ENCODE data around the gene TRPV6. TPM values are rescaled to one million over a fixed set of nuclear protein-coding genes. Genes with fewer than 3 reads are reported as not detected.

The TRPV6 gene
- total RNA-seq, 1 experiment from 2014 or later: 1.7 TPM

- Histone ChIP-seq H3K36me3 (ENCODE audit: control insufficient read depth in 1 of 2, insufficient read depth in 2 of 2, low read length in 2 of 2) (no peaks in the 10 kb centered on the region), H3K4me2 (ENCODE audit: low read length) (no peak overlapping the region), H3K9me2 (ENCODE audit: insufficient read depth) (no peaks in the 10 kb centered on the region), H3K9me3 (ENCODE audit: control insufficient read depth in 1 of 2, insufficient read depth in 1 of 2, low read depth in 1 of 2, low read length in 2 of 2) (no peaks in the 10 kb centered on the region), H4K20me1 (ENCODE audit: insufficient read depth) (no peaks in the 10 kb centered on the region), H3K27ac (ENCODE audit: low read depth, low read length) (no peak overlapping the region), H3K27me3 (ENCODE audit: insufficient read depth, low read length) (no peaks in the 10 kb centered on the region), H3K4me1 (ENCODE audit: control insufficient read depth in 1 of 2, insufficient read depth in 2 of 2, low read length in 2 of 2) (no peaks in the 10 kb centered on the region), H3K79me2 (ENCODE audit: insufficient read depth, low read length) (no peaks in the 10 kb centered on the region), H3K9ac (ENCODE audit: low read length) (no peak overlapping the region), H2AFZ (ENCODE audit: low read depth, low read length, poor library complexity, severe bottlenecking) (no peak overlapping the region), H3K4me3 (replicated peaks in 1 of 2; ENCODE audit: low read depth in 1 of 2, low read length in 2 of 2) (no peak overlapping the region)
- RAD21 ChIA-PET (ENCODE audit: low non-redundant PET in 1 of 2, low total read pairs in 2 of 2, uncharacterized antibody in 2 of 2, unreplicated experiment in 2 of 2): no interaction called here
- no peak for DNase-seq (ENCODE audit: low read depth, low spot score)
- POLR2A ChIA-PET: no interaction called here
- intact Hi-C loops (cut with micrococcal nuclease): no loop called here
- CTCF ChIA-PET: interaction anchor here (0.6 to 2.2 kb wide), 7 partner anchors 19 to 263 kb away, joined by 3 to 13 read pairs (median 4); partner anchors contain the start of gene TRPV6
- no TSS peak for BruUV-seq (replicated peaks)
- TF ChIP-seq ZFX (IDR thresholded peaks at IDR 0.05) (no peak), ELF1 (IDR thresholded peaks at IDR 0.05; ENCODE audit: borderline replicate concordance, low read depth) (no peak), ATF3 (IDR thresholded peaks at IDR 0.05) (no peak), EZH2phosphoT487 (IDR thresholded peaks at IDR 0.05; ENCODE audit: borderline replicate concordance) (no peak), YY1 (IDR thresholded peaks at IDR 0.05; ENCODE audit: extremely low read depth, insufficient replicate concordance, low read depth, low read length) (no peak), FOSL1 (IDR thresholded peaks at IDR 0.05; ENCODE audit: low read depth) (no peak), ZNF274 (IDR thresholded peaks at IDR 0.05; ENCODE audit: low read depth, low read length) (no peak), MAX (IDR thresholded peaks at IDR 0.05) (no peak), CBX3 (IDR thresholded peaks at IDR 0.05; ENCODE audit: low read depth) (no peak), POLR2A (IDR thresholded peaks at IDR 0.05; ENCODE audit: borderline replicate concordance, extremely low read depth, insufficient read depth, insufficient read length) (no peak), SIN3A (IDR thresholded peaks at IDR 0.05; ENCODE audit: low read depth) (no peak), EZH2 (IDR thresholded peaks at IDR 0.05) (no peak), RAD21 (IDR thresholded peaks at IDR 0.05; ENCODE audit: low read depth) (no peak)
- no peak for ATAC-seq
Measured at GRCh38 chr7:142867097-142867378, 18.5 kb downstream of the TRPV6 start.
